GM21515 (cell line): ENCODE data around the gene RNF123.

ENCODE experiments used
- ATAC-seq: cut with Tn5 transposase; IDR thresholded peaks from one replicate; pipeline ENCODE4 v1.9.1; 2021; ENCODE audit not compliant: unreplicated experiment

RNF123 gene

DNA sequence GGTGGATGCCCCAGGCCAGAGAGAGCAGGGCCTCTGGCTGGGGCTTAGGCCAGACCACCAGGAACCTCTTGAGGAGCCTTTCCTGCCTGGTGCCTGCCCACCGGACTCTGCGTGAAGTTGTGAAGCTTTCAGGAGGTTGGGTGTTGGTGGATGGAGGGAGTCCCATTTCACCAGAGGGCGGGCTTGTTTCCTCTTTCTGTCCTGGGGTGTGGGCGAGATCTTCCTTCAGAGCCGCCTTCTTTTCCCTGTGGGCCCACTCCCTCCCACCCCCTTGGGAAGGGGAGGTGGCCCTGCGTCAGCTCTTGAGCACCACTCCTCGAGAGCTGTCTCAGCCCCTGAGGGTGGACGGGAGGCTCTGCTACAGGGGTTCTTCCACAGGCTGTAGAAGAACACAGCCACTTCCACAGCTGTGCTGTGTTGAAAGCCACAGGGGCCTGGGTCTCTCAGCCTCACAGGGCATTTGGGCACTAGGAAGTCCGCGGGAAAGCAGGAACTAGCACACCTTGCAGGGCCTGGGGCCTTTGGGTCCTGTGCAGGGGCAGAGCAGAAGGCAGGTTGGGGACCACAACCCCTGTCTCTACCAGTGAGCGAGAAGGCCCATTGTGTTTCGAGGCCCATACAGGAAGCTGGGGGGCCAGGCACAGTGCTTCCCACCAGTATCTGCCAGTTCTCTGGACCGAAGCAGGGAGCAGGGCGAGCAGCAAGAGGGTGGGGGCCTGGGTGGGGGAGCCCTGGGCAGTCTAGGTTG, 28.0 kb downstream of the RNF123 start:
- no peak for ATAC-seq

DNA sequence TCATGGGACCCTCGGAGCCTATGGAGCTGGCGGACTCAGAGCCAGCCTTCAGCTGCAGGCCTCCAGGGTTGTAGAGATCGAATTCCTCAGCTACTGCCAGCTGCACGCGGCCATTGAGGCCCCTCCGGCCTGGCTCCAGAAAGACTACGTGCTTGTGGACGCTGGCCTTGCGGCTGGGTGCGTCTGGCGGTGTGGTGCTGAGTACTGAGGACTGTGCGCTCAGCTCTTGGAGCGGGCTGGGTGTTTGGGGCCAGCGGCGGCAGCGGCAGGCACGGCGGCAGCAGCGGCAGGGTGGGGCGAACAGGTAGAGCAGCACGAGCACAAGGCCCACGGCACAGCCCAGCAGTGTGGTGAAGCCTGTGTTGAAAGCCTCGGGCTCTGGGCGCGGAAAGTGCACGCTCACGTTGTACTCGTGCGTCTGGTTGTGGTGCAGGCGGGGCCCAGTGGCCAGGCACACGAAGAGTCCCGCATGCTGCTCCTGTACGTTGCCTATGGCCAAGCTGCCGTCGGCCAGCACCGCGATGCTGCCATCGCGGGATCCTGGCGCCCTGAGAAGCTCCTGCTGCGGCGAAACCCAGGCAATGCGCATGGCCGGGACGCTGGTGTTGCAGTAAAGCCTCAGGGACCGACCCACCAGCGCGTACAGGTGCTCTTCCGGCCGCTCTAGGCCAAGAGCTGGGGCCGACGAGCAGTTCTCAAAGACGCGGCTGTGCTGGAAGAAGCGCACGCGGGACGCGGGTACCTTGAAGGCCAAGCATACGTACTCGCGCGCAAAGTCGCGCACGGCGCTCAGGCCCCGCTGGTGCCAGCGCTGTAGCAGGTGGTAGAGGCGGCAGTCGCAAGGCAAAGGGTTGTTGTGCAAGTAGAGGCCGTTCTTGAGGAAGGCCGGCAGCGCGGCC, 28.9 kb downstream of the RNF123 start:
- no peak for ATAC-seq

DNA sequence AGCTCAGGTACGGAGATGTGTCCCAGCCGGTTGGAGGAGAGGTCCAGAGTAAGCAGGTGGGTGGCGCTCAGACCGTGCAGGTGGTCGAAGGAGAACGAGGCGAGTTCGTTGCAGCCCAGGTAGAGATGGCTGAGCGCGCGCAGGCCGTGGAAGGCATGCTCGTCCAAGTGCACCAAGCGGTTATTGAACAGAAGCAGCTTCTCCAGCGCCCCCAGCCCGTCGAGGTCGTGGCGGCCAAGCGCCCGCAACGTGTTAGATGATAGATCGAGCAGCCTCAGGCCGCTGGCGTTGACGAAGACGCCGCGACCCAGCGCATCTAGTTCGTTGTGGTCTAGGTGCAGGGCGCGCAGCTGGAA, 29.5 kb downstream of the RNF123 start:
- no peak for ATAC-seq

DNA sequence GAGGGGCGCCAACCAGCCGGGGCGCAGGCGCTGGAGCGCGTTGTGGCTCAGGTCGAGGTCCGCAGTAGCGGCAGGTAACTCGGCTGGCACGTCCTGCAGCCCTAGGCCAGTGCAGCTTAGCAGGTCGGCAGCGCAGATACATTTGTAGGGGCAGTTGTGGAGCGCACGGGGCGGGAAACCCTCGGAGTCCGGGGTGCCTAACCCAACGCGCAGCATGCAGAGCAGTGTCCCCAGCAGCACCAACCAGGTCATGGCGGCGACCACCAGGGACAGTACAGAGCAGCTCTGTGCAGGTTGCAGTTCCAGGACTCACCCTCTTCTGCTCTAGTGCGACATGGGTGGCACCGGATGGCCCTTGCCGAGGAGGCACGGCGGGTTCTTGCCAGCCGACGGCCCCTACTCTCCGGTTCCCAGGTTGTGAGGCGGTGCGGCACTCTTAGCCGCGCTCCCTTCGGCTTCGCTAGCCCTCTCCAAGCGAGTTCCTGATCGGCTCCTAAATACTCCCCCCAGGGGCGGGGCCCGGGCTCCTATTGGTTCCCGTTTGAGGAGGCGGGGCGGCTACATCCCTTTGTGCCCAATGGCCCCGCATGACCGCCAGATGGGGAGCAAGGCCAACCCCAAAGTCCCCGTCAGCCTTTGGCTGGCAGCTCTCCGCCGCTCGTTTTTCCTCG, 30.0 kb downstream of the RNF123 start, which contains the start of gene AMIGO3:
Gene AMIGO3 (minus strand): TSS at position 471 of the 671 bp plus-strand sequence. CDS start 219 bp downstream, at position 252.
- ATAC-seq = peak; percentile 40

DNA sequence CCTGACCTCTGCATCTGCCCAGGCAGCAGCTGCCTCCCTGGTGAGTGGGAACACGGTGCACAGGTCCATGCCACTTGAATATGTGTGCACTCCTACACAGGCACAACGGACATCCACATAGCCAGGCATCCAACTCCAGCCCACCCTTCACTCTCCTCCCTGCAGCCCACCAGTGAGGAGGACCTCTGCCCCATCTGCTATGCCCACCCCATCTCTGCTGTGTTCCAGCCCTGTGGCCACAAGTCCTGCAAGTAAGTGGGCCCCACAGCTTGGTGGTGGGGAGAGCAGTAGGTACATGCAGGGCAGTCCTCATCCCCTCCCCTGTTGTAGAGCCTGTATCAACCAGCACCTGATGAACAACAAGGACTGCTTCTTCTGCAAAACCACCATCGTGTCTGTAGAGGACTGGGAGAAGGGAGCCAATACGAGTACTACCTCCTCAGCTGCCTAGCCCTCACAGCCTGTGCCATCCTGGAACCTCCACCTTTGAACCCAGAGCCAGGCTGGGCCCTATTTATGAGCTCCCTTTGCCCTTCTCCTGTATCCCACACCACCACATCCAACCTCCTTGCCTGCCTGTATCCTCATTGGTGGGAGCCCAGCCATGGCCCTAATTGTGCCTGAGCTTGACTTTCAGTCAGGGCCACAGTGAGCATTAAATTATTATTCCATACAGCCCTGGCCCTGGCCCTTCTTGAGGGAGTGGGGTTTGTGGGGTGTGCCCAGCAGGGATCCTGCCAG, 31.7 kb downstream of the RNF123 start:
- no peak for ATAC-seq

DNA sequence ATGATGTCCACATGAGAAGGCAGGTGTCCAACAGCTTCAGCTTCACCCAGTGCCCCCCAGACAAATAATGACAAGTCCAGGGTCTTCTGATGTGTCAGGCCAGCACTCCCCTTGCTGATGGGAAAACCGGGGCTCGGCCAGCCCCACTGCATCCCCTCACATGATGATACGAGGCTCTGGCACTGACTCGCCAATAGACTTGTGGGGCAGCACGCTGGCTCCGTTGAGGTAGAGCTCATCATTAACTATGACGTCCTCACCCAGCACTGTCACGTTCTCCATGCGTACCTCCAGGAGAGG, 32.2 kb downstream of the RNF123 start:
- ATAC-seq = no peak

DNA sequence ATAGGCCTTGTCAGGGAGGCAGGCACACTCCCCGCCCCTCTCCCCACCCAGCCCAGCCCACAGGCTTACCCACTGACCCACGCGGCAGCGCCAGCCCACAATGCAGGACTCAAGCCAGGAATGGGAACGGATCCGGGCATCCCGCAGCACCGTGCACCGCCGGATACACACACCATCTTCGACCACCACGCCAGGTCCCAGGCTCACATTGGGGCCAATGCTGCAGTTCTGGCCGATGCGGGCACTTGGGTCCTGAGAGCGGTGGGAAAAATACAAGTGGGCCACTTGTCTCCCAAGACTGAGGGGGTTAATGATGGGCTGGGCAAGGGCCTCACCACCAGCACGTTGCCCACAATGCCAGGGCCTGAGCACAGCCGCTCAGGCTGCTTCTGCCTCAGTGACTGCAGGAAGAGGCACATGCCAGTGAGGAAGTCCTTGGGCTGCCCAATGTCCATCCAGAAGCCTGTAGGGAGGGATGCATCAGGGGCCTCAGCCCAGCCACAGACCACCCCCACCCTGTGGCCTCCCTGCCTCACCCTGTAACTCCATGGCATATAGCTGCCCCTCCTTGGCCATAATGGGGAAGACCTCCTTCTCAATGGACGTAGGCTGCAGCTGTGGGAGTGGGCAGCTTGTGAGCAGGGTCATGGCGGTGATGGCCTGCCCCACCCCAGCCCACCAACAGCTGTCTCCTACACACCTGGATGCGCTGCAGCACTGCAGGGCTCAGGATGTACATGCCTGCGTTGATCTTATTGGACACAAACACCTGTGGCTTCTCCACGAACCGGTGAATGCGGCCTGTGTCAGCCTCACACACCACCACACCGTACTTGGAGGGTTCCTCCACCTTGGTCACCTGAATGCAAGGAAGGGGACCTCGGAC, 32.8 kb downstream of the RNF123 start:
- no peak for ATAC-seq

DNA sequence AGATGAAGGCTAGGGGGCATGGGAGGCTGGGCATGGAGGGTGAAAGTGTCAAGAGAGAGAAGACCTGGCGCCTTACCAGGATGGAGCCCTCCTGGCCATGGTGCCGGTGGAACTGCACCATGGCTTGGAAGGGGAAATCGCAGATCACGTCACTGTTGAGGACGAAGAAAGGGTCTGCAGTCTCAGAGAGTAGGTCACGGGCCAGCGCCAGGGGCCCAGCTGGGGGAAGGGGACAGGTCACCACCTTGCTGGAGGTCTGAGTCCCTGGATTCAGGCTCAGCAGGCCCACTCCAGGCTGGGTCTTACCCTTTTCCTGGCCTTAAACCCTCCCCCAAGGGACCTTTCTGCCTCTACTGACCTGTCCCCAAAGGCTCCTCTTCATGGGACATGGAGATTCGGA, 33.5 kb downstream of the RNF123 start:
- ATAC-seq = no peak

DNA sequence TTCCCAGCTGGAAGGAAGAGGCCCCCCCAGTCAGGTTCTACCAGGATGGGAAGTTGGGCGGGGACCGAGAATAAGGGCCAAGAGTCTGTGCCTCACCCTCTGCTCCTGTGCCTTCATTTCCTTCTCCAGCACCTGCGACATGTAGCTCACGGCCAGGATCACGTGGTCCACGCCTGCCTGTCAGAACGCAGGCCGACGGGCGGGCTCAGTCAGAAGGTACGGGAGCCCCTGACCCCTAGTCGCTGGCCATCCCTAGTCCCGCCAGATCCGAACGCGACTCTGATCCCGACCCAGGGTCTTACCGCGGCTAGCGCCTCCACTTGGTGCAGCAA, 33.9 kb downstream of the RNF123 start:
- no peak for ATAC-seq

DNA sequence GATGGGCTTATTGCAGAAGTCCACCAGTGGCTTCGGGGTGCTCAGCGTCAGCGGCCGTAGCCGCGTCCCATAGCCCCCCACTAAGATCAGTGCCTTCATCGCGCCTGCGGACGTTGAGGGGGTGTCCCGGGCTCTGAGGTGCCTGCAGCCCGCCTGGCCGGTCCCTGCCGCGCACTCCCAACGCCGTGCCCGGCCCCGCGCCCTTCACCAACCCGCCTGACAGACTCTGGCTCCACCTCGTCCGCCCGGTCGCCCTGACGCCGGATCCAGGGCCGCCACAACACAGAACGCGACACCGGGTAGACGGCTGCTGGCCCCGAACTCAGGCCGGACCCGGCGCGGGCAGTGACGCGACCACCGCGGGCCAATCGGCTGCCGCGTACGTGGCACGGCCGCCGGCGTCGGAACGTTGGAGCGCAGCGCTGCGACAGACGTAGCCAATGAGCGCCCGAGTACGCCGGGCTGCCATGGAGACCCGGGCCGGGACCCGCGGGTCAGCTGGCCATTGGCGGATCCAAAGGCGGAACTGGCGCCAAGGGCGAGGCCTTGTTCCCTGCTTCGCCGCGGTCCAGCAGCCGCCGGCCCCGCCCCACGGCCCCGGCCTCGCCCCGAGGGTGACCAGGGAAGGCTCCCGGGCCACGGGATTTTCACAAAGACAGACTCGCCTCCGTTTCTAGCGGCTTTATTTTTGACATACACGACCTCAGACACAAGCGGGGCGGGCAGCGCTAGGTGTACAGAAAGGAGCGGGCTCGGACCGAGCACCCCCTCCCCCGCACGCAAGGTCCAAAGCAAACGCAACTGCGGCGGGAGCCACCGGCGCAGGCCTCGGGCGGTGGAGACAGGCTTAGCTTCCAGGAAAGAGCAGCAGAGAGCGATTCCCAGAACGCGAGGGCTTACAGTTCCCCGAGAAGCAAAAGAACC, 34.5 kb downstream of the RNF123 start, which contains the start of gene GMPPB:
Gene GMPPB (minus strand): TSS at position 324 of the 924 bp plus-strand sequence. CDS start 225 bp downstream, at position 99.
- peak; percentile 75 for ATAC-seq

DNA sequence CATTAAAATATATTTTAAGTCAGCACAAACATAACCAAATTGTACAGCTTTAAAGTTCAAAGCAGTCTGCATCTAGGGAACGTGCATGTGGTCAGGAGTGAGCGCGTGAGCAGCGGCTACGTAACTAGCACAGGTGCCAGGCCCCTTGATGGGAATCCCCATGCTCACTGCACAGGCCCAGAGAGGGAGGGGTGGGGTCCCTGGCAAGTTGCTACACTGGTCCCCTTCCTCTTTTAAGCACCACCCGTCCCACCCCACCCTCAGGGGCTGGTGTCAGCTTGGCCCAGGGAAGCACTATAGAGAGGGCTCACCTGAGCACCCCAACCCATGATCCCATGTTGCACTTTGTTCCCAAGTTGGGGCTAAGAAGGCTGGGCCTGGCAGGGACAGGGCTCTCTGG, 35.2 kb downstream of the RNF123 start:
- ATAC-seq = no peak

DNA sequence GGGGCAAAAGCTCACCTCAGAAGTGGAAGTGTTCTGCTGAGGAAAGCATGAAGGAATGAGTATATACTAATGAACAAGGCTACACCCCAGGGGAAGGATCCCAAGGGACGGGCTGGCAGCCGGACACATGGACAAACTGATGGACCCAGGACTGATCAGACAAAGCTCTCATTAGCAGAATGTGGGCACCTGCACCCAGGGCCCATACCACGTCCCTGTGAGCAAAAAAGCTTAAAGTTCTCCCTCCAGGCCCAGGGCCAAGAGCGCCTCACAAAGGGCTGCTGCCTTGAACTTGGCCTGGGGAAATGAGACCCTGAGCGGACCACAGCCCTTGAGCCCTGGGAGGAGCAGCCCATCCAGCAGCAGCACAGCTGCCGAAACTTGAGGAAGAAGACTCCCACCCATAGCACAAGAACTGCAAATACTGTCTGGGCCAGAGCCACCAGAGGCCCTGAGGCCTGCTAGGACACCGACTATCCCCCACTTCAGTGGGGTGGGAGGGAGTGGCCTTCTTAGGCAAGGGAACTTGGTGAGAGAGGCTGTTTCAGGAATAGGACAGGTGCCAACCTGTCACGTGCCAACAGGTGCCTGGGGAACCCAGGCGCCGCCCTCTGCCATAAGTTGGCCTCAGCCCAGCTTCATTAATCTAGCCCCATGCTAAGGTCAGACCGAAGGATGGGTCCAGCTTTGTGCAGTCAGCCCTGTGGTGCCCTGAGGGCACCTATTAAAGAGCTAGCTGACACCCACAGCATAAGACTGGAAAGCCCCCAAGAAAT, 36.7 kb downstream of the RNF123 start:
- ATAC-seq = no peak

DNA sequence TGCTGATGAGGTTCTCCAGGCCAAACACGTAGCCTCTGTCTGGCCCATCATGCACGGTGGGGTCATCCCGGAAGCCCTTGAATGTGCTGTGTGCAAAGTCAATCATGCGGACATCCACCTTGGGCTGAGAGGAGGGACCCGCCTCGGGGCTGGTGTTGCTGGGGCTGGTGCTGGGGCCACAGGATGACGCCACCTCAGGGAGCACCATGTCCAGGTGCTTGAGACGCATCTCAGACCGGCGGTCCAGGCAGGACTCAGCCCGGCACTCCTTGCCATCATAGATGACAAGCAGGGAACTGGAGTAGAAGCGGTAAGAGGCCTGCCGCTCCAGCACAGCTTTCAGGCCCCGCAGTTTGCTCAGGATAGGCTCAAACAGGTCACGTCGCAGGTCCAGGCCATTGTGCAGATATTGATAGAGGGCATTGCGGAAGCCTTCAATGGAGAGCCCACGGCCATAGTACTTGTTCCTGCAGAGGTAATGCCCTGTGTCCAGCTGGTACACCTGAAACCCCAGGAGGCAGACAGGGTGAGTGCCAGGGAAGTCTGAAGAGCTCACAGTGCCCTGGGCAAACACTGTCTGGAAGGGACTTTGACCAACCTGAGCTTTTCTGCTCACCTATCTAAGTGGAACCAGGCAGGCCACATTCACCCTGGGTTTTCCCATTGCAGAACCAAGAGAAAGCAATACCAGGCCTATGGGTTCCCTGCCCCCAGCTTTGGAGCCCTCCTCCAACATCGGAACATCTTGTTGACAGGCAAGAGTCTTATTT, 38.0 kb downstream of the RNF123 start:
- no peak for ATAC-seq

DNA sequence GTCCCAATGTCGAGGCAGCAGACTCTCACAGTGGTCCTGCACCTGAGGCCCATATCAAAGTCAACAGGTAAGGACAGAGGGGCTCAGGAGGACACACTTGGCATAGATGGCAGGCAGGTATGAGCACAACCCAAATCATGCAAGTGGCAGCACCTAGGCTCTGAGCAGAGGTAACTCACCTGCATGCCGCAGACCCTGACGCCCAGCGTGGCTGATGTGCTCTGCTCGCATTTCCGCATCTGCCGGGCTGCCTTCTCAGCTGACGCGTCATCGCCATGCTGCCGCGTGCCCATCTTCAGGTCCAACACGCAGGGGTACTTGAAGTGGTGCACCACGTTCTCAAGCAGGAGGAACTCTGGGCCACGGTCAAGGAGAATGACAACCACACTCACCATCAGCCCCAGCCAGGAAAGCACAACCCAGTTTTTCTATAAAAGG, 38.6 kb downstream of the RNF123 start:
- ATAC-seq = no peak

DNA sequence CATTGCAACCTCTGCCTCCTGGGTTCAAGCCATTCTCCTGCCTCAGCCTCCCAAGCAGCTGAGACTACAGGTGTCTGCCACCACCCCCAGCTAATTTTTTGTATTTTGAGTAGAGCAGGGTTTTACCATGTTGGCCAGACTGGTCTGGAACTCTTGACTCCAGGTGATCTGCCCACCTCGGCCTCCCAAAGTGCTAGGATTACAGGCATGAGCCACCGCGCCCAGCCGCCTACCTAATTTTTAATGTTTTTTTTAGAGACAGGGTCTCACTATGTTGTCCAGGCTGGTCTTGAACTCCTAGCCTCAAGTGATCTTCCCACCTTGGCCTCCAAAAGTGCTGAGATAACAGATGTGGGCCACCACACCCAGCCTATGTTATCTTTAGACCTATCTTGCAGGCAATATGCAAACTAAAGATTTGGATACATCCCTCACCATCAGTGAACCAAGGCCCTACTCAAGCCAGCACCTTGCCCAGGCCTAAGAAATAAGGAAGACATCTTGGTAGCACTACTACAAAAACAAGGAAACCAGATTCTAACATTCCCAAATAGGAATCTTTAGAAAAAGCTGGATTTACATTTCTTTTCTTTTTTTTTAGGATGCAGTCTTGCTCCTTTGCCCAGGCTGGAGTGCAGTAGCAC, 40.7 kb downstream of the RNF123 start:
- no peak for ATAC-seq

DNA sequence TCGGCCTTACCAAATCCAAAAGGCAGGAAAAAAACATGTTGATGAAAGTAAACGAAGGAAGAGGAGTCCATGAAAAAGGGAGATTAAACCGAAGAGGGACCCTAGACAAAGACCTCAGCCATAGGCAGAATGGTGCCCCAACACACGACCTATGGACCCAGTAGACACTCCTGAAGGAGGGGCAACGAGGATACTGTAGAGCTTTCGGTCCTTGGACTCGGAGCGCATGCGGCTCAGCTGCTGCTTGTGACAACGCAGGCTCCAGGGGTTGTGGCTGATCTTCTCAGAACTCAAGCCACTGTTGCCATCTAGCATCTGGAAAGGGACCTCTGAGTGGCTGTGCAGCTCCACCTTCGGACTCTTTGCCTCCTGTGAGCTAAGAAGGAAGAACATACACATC, 43.2 kb downstream of the RNF123 start:
- ATAC-seq = no peak

DNA sequence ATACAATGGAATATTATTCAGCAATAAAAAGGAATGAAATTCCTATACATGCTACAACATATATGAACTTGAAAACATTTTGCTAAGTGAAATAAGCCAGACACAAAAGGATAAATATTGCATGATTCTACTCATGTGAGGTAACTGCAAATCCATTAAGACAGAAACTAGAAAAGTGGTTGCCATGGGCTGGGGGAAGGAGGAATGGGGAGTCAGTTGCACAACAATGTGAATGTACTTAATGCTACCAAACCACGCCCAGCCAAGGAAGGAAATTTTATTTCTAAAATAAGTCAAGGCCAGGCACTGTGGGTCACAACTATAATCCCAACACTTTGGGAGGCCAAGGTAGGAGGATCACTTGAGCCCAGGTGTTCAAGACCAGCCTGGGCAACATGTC, 44.2 kb downstream of the RNF123 start:
- no peak for ATAC-seq
